Neuronal stem cell (in vitro differentiated cells): Measurements from ENCODE around the gene PEAR1.

ENCODE experiments used
- DNase-seq: peaks from one replicate; pipeline ENCODE4 v3.0.0-alpha.2; 2013; ENCODE audit warnings: low spot score
- H2AFZ ChIP-seq: one replicate; pipeline ENCODE4 v1.6.1; 2013; ENCODE audit warnings: mild to moderate bottlenecking, low read length, inconsistent platforms
- H2AK5ac ChIP-seq: 2 replicates; pipeline ENCODE4 v1.6.1; 2013; ENCODE audit warnings: low read depth, mild to moderate bottlenecking, inconsistent platforms, low read length, moderate library complexity, mixed read lengths
- H2BK120ac ChIP-seq: 2 replicates; pipeline ENCODE4 v1.6.1; 2013; ENCODE audit warnings: low read depth, mild to moderate bottlenecking, inconsistent platforms, low read length, moderate library complexity, mixed read lengths
- H2BK12ac ChIP-seq: one replicate; pipeline ENCODE4 v1.6.1; 2013; ENCODE audit warnings: low read length, inconsistent platforms
- H2BK15ac ChIP-seq: 2 replicates; pipeline ENCODE4 v1.6.1; 2013; ENCODE audit warnings: mild to moderate bottlenecking, low read length, inconsistent platforms, mixed read lengths
- H2BK5ac ChIP-seq: one replicate; pipeline ENCODE4 v1.6.1; 2013; ENCODE audit warnings: inconsistent platforms, mild to moderate bottlenecking, low read length, moderate library complexity
- H3K14ac ChIP-seq: one replicate; pipeline ENCODE4 v1.6.1; 2013; ENCODE audit warnings: low read length, inconsistent platforms
- H3K18ac ChIP-seq: 2 replicates; pipeline ENCODE4 v1.6.1; 2013; ENCODE audit warnings: low read length, inconsistent platforms
- H3K23ac ChIP-seq: 2 replicates; pipeline ENCODE4 v1.6.1; 2013; ENCODE audit warnings: low read depth, mild to moderate bottlenecking, mixed read lengths, low read length, inconsistent platforms; ENCODE audit not compliant: poor library complexity
- H3K27ac ChIP-seq: replicated peaks from 3 replicates; pipeline ENCODE4 v1.5.1; 2013; ENCODE audit warnings: low read length, inconsistent platforms
- H3K27me3 ChIP-seq, 3 experiments: 2 replicates each; pipeline ENCODE4 v1.6.1; 2013; ENCODE audit warnings: low read length in 3 of 3, mild to moderate bottlenecking in 2 of 3, inconsistent platforms in 1 of 3, low read depth in 1 of 3, mixed read lengths in 1 of 3, moderate library complexity in 1 of 3; ENCODE audit not compliant: control insufficient read depth in 3 of 3, insufficient read depth in 3 of 3
- H3K36me3 ChIP-seq, 2 donors: replicated peaks in 1 of 2; 2 replicates each; pipeline ENCODE4 v1.6.1; 2013; ENCODE audit warnings: low read length in 2 of 2; ENCODE audit not compliant: control insufficient read depth in 2 of 2, insufficient read depth in 2 of 2
- H3K4ac ChIP-seq: 2 replicates; pipeline ENCODE4 v1.6.1; 2013; ENCODE audit warnings: inconsistent platforms, mild to moderate bottlenecking, low read length, moderate library complexity
- H3K4me1 ChIP-seq, 2 donors: 1 replicate in 1 of 2; 2 replicates in 1 of 2; pipeline ENCODE4 v1.6.1; 2013; ENCODE audit warnings: low read length in 2 of 2, low read depth in 1 of 2; ENCODE audit not compliant: control insufficient read depth in 2 of 2, insufficient read depth in 1 of 2
- H3K4me2 ChIP-seq: one replicate; pipeline ENCODE4 v1.6.1; 2013; ENCODE audit warnings: mild to moderate bottlenecking, low read length, inconsistent platforms; ENCODE audit not compliant: insufficient read depth, poor library complexity, severe bottlenecking
- H3K4me3 ChIP-seq, 2 donors: 2 replicates each; pipeline ENCODE4 v1.5.1; 2013; ENCODE audit warnings: low read length in 2 of 2, mild to moderate bottlenecking in 2 of 2, inconsistent platforms in 1 of 2, moderate library complexity in 1 of 2
- H3K79me1 ChIP-seq: one replicate; pipeline ENCODE4 v1.6.1; 2013; ENCODE audit warnings: low read depth, mild to moderate bottlenecking, inconsistent platforms, low read length, moderate library complexity
- H3K9ac ChIP-seq: one replicate; pipeline ENCODE4 v1.6.1; 2013; ENCODE audit warnings: mild to moderate bottlenecking, low read depth, low read length, inconsistent platforms; ENCODE audit not compliant: poor library complexity
- H3K9me3 ChIP-seq, 2 donors: replicated peaks in 1 of 2; 2 replicates each; pipeline versions ENCODE3 to v1.6.1; 2013; ENCODE audit warnings: low read length in 2 of 2, mild to moderate bottlenecking in 2 of 2, inconsistent platforms in 1 of 2, low read depth in 1 of 2, mixed read lengths in 1 of 2, moderate library complexity in 1 of 2; ENCODE audit not compliant: control insufficient read depth in 2 of 2, insufficient read depth in 1 of 2
- H4K8ac ChIP-seq: one replicate; pipeline ENCODE4 v1.6.1; 2013; ENCODE audit warnings: low read depth, mild to moderate bottlenecking, inconsistent platforms, low read length, moderate library complexity
- H4K91ac ChIP-seq: one replicate; pipeline ENCODE4 v1.6.1; 2013; ENCODE audit warnings: low read length, low read depth, mild to moderate bottlenecking, inconsistent platforms; ENCODE audit not compliant: poor library complexity
- WGBS, 2 donors: extraction: QIAGEN DNeasy Blood & Tissue Kit; methylation state at CpG; one replicate each; pipeline ENCODE4 v1.1.7; 2013; ENCODE audit warnings: missing lambda C conversion rate in 2 of 2, mixed read lengths in 1 of 2; ENCODE audit not compliant: insufficient read length in 2 of 2, insufficient replicate concordance in 1 of 2; ENCODE audit errors: extremely low coverage in 2 of 2; 5-methylcytosine and 5-hydroxymethylcytosine counted together
- small RNA-seq: library from polyadenylated mRNA; stranded (forward); fragments of <200 nt; extraction: miRNeasy Mini kit (QIAGEN cat#:217004); gene quantifications from one replicate; pipeline ENCODE3, GENCODE V24; 2013; ENCODE audit not compliant: insufficient read depth

PEAR1 gene

DNA sequence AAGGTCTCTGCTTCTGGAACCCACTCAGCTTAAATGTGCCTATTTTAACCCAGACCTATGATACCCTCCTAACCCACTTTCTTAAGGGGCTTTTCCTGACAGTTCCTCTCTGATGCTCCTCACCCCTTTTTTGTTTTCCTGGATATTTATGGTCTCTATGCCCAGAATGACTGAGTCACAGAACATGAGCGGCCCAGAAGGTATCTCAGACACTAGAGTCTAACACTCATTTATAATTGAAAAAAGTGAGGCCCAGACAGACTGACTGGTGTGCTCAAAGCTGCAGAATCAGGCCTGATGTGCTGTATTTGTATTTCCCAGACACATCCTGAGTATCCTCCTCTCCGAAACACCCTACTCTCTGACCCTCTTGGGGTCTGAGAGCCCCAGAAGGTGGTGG is 70.9 kb downstream of the PEAR1 start:
- WGBS, 2 donors, result no CpG with 5 or more reads among the region's 2 CpGs

More for the DNA sequence above, 70.9 kb downstream of the PEAR1 start:
- no peak overlapping the region for H3K9ac ChIP-seq
- no peaks in the 10 kb centered on the region for H3K79me1 ChIP-seq
- H2AFZ ChIP-seq, result no peak overlapping the region
- no peak overlapping the region for H3K4ac ChIP-seq
- no peak for DNase-seq
- no peak overlapping the region for H2AK5ac ChIP-seq
- no peak overlapping the region for H3K14ac ChIP-seq
- H3K18ac ChIP-seq, result no peak overlapping the region
- no peak overlapping the region for H3K23ac ChIP-seq
- H2BK5ac ChIP-seq, result no peak overlapping the region
- no peak overlapping the region for H3K4me3 ChIP-seq
- H3K27ac ChIP-seq, result no peak overlapping the region
- H3K9me3 ChIP-seq, result no peaks in the 10 kb centered on the region
- no peaks in the 10 kb centered on the region for H3K27me3 ChIP-seq
- H3K4me1 ChIP-seq, result no peaks in the 10 kb centered on the region
- no peak overlapping the region for H4K8ac ChIP-seq
- H2BK12ac ChIP-seq, result no peak overlapping the region
- H2BK15ac ChIP-seq, result no peak overlapping the region
- no peak overlapping the region for H4K91ac ChIP-seq
- no peak overlapping the region for H2BK120ac ChIP-seq
- H3K4me2 ChIP-seq, result no peak overlapping the region
- peaks cover 26 to 94% of the 10 kb centered on the region in 2 donors for H3K36me3 ChIP-seq

Small RNA genes within 50 kb of the gene (small RNA-seq; reads per million reads assigned to genes)
- 2.8 reads per million for gene MIR765
